ENCODE data around the gene AOPEP.

AOPEP gene

DNA sequence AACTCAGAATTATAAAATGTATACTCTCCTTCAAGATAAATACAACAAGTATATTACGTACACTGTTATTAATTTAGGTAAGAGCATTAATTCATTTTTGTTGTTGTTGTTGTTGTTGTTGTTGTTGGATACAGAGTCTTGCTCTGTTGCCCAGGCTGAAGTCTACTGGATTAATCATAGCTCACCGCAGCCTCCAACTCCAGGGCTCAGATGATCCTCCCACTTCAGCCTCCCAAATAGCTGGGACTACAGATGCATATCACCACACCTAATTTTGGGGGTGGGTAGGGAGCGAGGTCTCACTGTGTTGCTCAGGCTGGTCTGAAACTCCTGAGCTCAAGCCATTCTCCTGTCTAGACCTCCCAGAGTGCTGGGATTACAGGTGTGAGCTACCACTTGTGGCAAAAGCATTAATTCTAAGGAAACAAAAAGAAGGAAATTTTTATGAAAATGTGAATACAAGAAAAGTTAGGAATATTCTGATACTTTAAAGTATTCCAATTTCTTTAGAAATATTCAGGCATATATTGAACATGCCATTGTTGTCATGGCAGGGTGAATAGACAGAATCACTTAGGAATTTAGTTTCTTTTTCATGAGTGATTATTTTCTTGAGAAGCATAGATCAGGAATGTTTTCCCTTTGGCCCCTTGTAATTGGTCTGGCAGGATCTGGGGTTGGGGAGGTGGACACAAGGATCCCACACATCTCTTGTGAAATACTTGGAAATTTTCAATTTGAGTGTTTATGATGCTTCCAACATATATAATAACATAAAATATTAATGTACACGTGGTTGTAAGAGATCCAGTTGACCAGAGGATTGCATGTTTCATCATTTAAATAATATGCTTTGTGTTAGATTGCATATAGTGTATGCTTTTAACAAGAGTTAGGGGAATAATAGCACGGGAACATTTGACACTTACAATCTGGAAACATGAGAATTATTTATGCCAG, 327.4 kb downstream of the AOPEP start:
- Histone ChIP-seq H3K9me3 (ENCODE audit: insufficient read depth, low read depth, low read length) (no peaks in the 10 kb centered on the region), H3K36me3 (ENCODE audit: insufficient read depth, low read length) (no peaks in the 10 kb centered on the region), H3K4me1 (ENCODE audit: insufficient read depth, low read length, poor library complexity, severe bottlenecking) (peaks cover 39% of the 10 kb centered on the region), H3K9ac (ENCODE audit: low read depth, low read length, poor library complexity, severe bottlenecking) (no peak overlapping the region), H3K27me3 (ENCODE audit: insufficient read depth, low read length, poor library complexity, severe bottlenecking) (no peaks in the 10 kb centered on the region), H4K20me1 (ENCODE audit: insufficient read depth, low read length, poor library complexity, severe bottlenecking) (no peaks in the 10 kb centered on the region), H2AFZ (ENCODE audit: low read length) (no peak overlapping the region), H3F3A (ENCODE audit: low read depth) (0 out of 2 replicates have a peak, but pooled peaks cover 3% of the 10 kb centered on the region), H3K79me2 (ENCODE audit: insufficient read depth, low read length) (no peaks in the 10 kb centered on the region; the same call in 1 of the 2 replicates), H3K4me3 (ENCODE audit: low read length, poor library complexity, severe bottlenecking) (no peak overlapping the region), H3K4me2 (ENCODE audit: low read depth, low read length, poor library complexity, severe bottlenecking) (peak overlapping the region; percentile 7), H3K9me2 (replicated peaks; ENCODE audit: low read depth, low read length) (no peaks in the 10 kb centered on the region)
- TF ChIP-seq EZH2phosphoT487 (IDR thresholded peaks at IDR 0.05; ENCODE audit: borderline replicate concordance), result no peak
- TF ChIP-seq, protein P1, sequence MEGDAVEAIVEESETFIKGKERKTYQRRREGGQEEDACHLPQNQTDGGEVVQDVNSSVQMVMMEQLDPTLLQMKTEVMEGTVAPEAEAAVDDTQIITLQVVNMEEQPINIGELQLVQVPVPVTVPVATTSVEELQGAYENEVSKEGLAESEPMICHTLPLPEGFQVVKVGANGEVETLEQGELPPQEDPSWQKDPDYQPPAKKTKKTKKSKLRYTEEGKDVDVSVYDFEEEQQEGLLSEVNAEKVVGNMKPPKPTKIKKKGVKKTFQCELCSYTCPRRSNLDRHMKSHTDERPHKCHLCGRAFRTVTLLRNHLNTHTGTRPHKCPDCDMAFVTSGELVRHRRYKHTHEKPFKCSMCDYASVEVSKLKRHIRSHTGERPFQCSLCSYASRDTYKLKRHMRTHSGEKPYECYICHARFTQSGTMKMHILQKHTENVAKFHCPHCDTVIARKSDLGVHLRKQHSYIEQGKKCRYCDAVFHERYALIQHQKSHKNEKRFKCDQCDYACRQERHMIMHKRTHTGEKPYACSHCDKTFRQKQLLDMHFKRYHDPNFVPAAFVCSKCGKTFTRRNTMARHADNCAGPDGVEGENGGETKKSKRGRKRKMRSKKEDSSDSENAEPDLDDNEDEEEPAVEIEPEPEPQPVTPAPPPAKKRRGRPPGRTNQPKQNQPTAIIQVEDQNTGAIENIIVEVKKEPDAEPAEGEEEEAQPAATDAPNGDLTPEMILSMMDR (conservative IDR thresholded peaks at IDR 0.05; ENCODE audit: low read length), result no peak

DNA sequence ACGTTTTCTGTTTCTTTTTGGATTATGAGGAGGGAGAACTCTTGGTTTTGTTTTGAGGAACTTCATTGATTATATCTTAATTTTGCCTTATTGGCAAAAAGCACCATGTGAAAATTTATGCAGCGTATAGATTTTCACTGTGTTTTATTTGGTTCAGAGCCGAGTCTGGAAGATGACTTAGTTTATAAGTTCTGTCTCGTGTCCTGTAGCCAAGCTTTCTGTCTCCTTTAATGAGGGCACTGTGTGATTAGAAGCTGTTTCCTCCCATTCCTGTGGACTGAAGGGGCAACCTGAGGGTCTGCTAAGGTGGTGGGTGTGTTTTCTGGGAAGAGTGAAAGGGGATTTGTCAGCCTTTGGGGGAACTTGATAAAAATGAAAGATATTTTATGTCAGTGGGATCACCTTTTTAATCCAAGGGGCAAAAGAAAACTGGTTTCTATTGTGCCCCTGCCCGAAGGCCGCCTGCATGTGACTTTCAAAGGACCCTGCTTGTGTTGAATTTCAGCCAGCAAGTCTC, 328.9 kb downstream of the AOPEP start:
- no peak overlapping the region for H3K4me3 ChIP-seq (ENCODE audit: low read length, poor library complexity, severe bottlenecking)
- no peaks in the 10 kb centered on the region for H3K9me2 ChIP-seq (replicated peaks; ENCODE audit: low read depth, low read length)
- H3K79me2 ChIP-seq (ENCODE audit: insufficient read depth, low read length), result no peaks in the 10 kb centered on the region
- H3K36me3 ChIP-seq (ENCODE audit: insufficient read depth, low read length), result no peaks in the 10 kb centered on the region
- H4K20me1 ChIP-seq (ENCODE audit: insufficient read depth, low read length, poor library complexity, severe bottlenecking), result no peaks in the 10 kb centered on the region
- peak overlapping the region; percentile 31 for H3K9ac ChIP-seq (ENCODE audit: low read depth, low read length, poor library complexity, severe bottlenecking)
- H3F3A ChIP-seq (ENCODE audit: low read depth), result 0 out of 2 replicates have a peak, but pooled peaks cover 3% of the 10 kb centered on the region
- peaks cover 54% of the 10 kb centered on the region for H3K4me1 ChIP-seq (ENCODE audit: insufficient read depth, low read length, poor library complexity, severe bottlenecking)
- peak overlapping the region; percentile 63 for H3K4me2 ChIP-seq (ENCODE audit: low read depth, low read length, poor library complexity, severe bottlenecking)
- no peaks in the 10 kb centered on the region for H3K27me3 ChIP-seq (ENCODE audit: insufficient read depth, low read length, poor library complexity, severe bottlenecking)
- TF ChIP-seq, protein P1 (conservative IDR thresholded peaks at IDR 0.05; ENCODE audit: low read length), result no peak
- no peak for TF ChIP-seq EZH2phosphoT487 (IDR thresholded peaks at IDR 0.05; ENCODE audit: borderline replicate concordance)
- no peak overlapping the region for H2AFZ ChIP-seq (ENCODE audit: low read length)
- H3K9me3 ChIP-seq (ENCODE audit: insufficient read depth, low read depth, low read length), result no peaks in the 10 kb centered on the region

DNA sequence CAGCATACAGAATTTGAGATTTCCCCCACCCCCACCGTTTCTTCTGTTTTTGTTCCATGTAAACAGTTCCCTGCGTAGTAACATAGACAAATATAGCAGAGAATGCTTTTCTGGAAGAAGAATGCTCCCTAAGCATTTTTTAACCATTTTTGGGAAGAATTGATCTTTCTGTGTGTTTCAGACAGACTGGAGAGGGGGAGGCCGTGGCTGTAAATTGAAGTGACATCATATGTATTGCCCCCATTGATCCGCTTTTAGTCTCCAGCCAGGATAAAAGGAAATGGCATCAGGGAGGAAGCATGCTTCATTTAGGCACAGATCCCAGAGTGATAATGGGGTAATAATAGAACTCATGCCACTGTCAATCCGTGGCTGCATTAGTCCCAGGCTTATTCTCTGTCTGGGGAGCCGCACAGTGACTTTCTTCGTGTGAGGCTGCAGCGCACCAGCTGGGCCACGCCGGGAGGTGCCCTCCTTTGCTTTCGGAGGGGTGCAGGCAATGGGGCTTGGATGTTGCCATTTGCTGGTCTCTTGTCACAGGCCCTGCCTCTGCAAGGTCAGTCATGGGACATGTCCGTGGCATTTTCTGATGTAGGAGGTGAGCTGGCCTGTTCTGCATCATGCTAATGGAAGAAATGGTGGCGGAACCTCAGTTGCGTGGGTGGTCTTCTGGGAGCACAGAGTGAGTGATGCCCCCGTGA, 329.5 kb downstream of the AOPEP start:
- Histone ChIP-seq H3K4me1 (ENCODE audit: insufficient read depth, low read length, poor library complexity, severe bottlenecking) (peaks cover 60% of the 10 kb centered on the region), H3K4me3 (ENCODE audit: low read length, poor library complexity, severe bottlenecking) (no peak overlapping the region)

More for the DNA sequence above, 329.5 kb downstream of the AOPEP start:
- Histone ChIP-seq H3K79me2 (ENCODE audit: insufficient read depth, low read length) (no peaks in the 10 kb centered on the region), H3K27me3 (ENCODE audit: insufficient read depth, low read length, poor library complexity, severe bottlenecking) (no peaks in the 10 kb centered on the region), H3K9me3 (ENCODE audit: insufficient read depth, low read depth, low read length) (no peaks in the 10 kb centered on the region), H3K9ac (ENCODE audit: low read depth, low read length, poor library complexity, severe bottlenecking) (peak overlapping the region; percentile 84), H2AFZ (ENCODE audit: low read length) (no peak overlapping the region), H4K20me1 (ENCODE audit: insufficient read depth, low read length, poor library complexity, severe bottlenecking) (no peaks in the 10 kb centered on the region), H3K36me3 (ENCODE audit: insufficient read depth, low read length) (no peaks in the 10 kb centered on the region), H3K9me2 (replicated peaks; ENCODE audit: low read depth, low read length) (no peaks in the 10 kb centered on the region), H3F3A (ENCODE audit: low read depth) (0 out of 2 replicates have a peak, but pooled peaks cover 3% of the 10 kb centered on the region), H3K4me2 (ENCODE audit: low read depth, low read length, poor library complexity, severe bottlenecking) (peak overlapping the region; percentile 63)
- TF ChIP-seq EZH2phosphoT487 (IDR thresholded peaks at IDR 0.05; ENCODE audit: borderline replicate concordance), result no peak
- TF ChIP-seq, protein P1 (conservative IDR thresholded peaks at IDR 0.05; ENCODE audit: low read length), result no peak
